Nephron (organoid): Measurements from ENCODE around the gene COL6A3.
A peak's percentile ranks its signal among the peaks of the same experiment; 100 is the strongest.

Experiments used
- H3K27ac Mint-ChIP-seq, 3 experiments: 2 replicates each; pipeline ENCODE4 v1.8.0; 2020; ENCODE audit warnings: mixed read lengths in 3 of 3, mild to moderate bottlenecking in 2 of 3, moderate library complexity in 1 of 3
- H3K27me3 Mint-ChIP-seq: 2 replicates; pipeline ENCODE4 v1.8.0; 2021; ENCODE audit warnings: low read depth, mild to moderate bottlenecking, moderate library complexity, mixed read lengths
- H3K36me3 Mint-ChIP-seq: 2 replicates; pipeline ENCODE4 v1.8.0; 2020; ENCODE audit warnings: low read depth, mixed read lengths
- H3K4me1 Mint-ChIP-seq: 2 replicates; pipeline ENCODE4 v1.8.0; 2020; ENCODE audit warnings: mixed read lengths
- H3K4me3 Mint-ChIP-seq, 3 experiments: 2 replicates each; pipeline ENCODE4 v1.8.0; 2020; ENCODE audit warnings: mild to moderate bottlenecking in 3 of 3, mixed read lengths in 3 of 3, moderate library complexity in 2 of 3
- H3K9me3 Mint-ChIP-seq: 2 replicates; pipeline ENCODE4 v1.8.0; 2020; ENCODE audit warnings: mixed read lengths
- CTCF ChIP-seq, 3 experiments: fragments of 200-600 bp; sonication (generic); IDR thresholded peaks; one replicate each; pipeline ENCODE4 v1.5.0; 2021; ENCODE audit warnings: antibody characterized with exemption in 3 of 3; ENCODE audit not compliant: unreplicated experiment in 3 of 3

COL6A3 gene

GRCh38 chr2:237430861-237431260 is 16.9 kb upstream of the COL6A3 start:
- Mint-ChIP-seq H3K36me3 (no peaks in the 10 kb centered on the region), H3K9me3 (no peaks in the 10 kb centered on the region), H3K27ac (no peak overlapping the region), H3K27me3 (no peaks in the 10 kb centered on the region), H3K4me3 (no peak overlapping the region), H3K4me1 (peaks cover 25% of the 10 kb centered on the region)
- TF ChIP-seq CTCF (IDR thresholded peaks at IDR 0.05; ENCODE audit: unreplicated experiment in 3 of 3), result no peak

- Mint-ChIP-seq H3K4me1 (peaks cover 23% of the 10 kb centered on the region), H3K4me3 (no peak overlapping the region), H3K9me3 (no peaks in the 10 kb centered on the region), H3K27me3 (no peaks in the 10 kb centered on the region), H3K27ac (no peak overlapping the region), H3K36me3 (no peaks in the 10 kb centered on the region)
- no peak for TF ChIP-seq CTCF (IDR thresholded peaks at IDR 0.05; ENCODE audit: unreplicated experiment in 3 of 3)
Measured at GRCh38 chr2:237429753-237430152, 15.8 kb upstream of the COL6A3 start.

DNA sequence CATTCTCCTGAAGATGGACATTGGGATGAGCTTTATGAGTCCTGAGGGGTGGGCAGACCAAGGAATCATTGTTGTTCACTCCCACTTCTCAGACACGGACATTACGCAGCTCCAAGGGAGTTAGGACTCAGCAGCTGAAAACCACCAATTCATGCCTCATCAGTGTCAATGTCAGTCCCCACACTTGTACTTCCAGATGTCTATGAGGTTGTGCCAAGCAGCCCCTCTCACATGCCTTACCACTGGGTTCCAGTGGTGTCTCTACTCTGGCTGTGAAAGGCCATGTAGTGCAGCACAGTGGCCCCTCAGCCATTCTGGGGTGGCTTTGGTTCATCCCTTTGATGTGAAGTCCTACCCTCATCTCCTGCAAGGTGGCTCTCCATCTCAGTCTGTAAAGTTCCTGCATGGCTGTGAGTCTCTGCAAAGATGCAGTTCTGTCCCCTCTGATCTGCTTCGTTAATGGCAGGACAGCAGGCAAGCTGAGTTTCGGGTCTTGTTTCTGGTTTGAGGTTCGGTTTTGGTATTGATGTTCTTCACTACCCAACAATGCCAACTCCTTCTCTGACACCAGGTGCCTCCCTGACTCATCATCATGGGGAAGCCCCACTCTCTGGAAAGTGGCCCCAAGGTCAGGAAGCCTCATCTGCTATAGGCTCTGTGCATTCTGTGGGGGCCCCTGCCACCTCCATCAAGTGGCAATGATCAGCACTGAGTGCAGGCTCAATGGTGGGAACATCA is 14.0 kb upstream of the COL6A3 start:
- peaks cover 26% of the 10 kb centered on the region for H3K4me1 Mint-ChIP-seq
- H3K27ac Mint-ChIP-seq, result no peak overlapping the region
- no peaks in the 10 kb centered on the region for H3K27me3 Mint-ChIP-seq
- H3K36me3 Mint-ChIP-seq, result no peaks in the 10 kb centered on the region
- H3K9me3 Mint-ChIP-seq, result no peaks in the 10 kb centered on the region
- no peak overlapping the region for H3K4me3 Mint-ChIP-seq
- TF ChIP-seq CTCF (IDR thresholded peaks at IDR 0.05; ENCODE audit: unreplicated experiment in 3 of 3), result no peak

- H3K27ac Mint-ChIP-seq, result peak overlapping the region; percentile 9 to 60 (median 27)
- H3K4me3 Mint-ChIP-seq, result no peak overlapping the region
- no peak for TF ChIP-seq CTCF (IDR thresholded peaks at IDR 0.05; ENCODE audit: unreplicated experiment in 3 of 3)
- H3K27me3 Mint-ChIP-seq, result peaks cover 4% of the 10 kb centered on the region
- no peaks in the 10 kb centered on the region for H3K9me3 Mint-ChIP-seq
- peaks cover 30% of the 10 kb centered on the region for H3K4me1 Mint-ChIP-seq
- H3K36me3 Mint-ChIP-seq, result no peaks in the 10 kb centered on the region
Measured at GRCh38 chr2:237426517-237426916, 12.6 kb upstream of the COL6A3 start.

- Mint-ChIP-seq H3K4me1 (peaks cover 37% of the 10 kb centered on the region), H3K4me3 (no peak overlapping the region), H3K27me3 (peaks cover 4% of the 10 kb centered on the region), H3K27ac (peak overlapping the region; percentile 77 to 92 (median 85)), H3K9me3 (no peaks in the 10 kb centered on the region), H3K36me3 (no peaks in the 10 kb centered on the region)
- TF ChIP-seq CTCF (IDR thresholded peaks at IDR 0.05; ENCODE audit: unreplicated experiment in 3 of 3), result no peak
Measured at GRCh38 chr2:237425320-237425719, 11.4 kb upstream of the COL6A3 start.

- peak overlapping the region; percentile 77 to 92 (median 85) for H3K27ac Mint-ChIP-seq
- H3K4me1 Mint-ChIP-seq, result peaks cover 38% of the 10 kb centered on the region
- TF ChIP-seq CTCF (IDR thresholded peaks at IDR 0.05; ENCODE audit: unreplicated experiment in 3 of 3), result no peak
- peak overlapping the region in 1 of 3 experiments; percentile 2 for H3K4me3 Mint-ChIP-seq
- H3K36me3 Mint-ChIP-seq, result no peaks in the 10 kb centered on the region
- H3K9me3 Mint-ChIP-seq, result no peaks in the 10 kb centered on the region
- H3K27me3 Mint-ChIP-seq, result peaks cover 4% of the 10 kb centered on the region
Measured at GRCh38 chr2:237424544-237424943, 10.6 kb upstream of the COL6A3 start.
